GM06990 (cell line): ENCODE results near the gene HUWE1.

Experiments used
- DNase-seq: peaks from one replicate; pipeline ENCODE4 v3.0.0-alpha.2; 2011; ENCODE audit not compliant: insufficient read length; ENCODE audit errors: extremely low read depth
- H3K27me3 ChIP-seq: replicated peaks from 2 replicates; pipeline ENCODE4 v1.6.0; 2011; ENCODE audit warnings: low read length; ENCODE audit not compliant: control insufficient read depth, insufficient read depth
- H3K36me3 ChIP-seq: 2 replicates; pipeline ENCODE4 v1.5.1; 2011; ENCODE audit warnings: low read length; ENCODE audit not compliant: control insufficient read depth, insufficient read depth
- H3K4me3 ChIP-seq: replicated peaks from 2 replicates; pipeline ENCODE4 v1.5.1; 2011; ENCODE audit warnings: low read depth, mild to moderate bottlenecking, control low read depth, low read length
- TF ChIP-seq, protein P1 (sequence below): IDR thresholded peaks from 2 replicates; pipeline ENCODE4 v1.5.1; 2011; ENCODE audit warnings: low read length, control low read depth, mild to moderate bottlenecking, inconsistent platforms; ENCODE audit not compliant: insufficient read depth, poor library complexity, severe bottlenecking

Gene HUWE1

GRCh38 chrX:53695946-53696549, 9.5 kb upstream of the HUWE1 start:
- no peaks in the 10 kb centered on the region for H3K27me3 ChIP-seq
- DNase-seq, result no peak

DNA sequence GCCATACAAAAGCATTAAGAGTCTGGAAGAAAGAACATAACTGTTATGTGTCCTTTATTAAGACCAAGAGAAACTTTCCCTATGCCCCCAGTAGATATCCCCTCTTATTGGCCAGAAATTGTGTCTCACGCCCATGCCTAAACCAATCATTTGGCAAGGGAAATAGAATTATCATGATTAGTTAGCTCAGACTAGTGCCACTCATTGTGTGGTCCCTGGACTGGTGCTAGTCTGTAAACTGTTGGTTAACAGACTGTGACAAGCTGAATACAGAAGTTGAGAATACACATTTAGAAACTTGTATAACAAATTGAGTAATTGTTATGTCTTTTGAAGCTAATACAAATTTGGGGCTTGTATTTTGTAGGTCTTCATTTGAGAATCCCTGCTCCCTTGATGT, 8.1 kb upstream of the HUWE1 start:
- no peak overlapping the region for H3K4me3 ChIP-seq
- no peak for DNase-seq
- no peaks in the 10 kb centered on the region for H3K36me3 ChIP-seq
- no peaks in the 10 kb centered on the region for H3K27me3 ChIP-seq
- TF ChIP-seq, protein P1, sequence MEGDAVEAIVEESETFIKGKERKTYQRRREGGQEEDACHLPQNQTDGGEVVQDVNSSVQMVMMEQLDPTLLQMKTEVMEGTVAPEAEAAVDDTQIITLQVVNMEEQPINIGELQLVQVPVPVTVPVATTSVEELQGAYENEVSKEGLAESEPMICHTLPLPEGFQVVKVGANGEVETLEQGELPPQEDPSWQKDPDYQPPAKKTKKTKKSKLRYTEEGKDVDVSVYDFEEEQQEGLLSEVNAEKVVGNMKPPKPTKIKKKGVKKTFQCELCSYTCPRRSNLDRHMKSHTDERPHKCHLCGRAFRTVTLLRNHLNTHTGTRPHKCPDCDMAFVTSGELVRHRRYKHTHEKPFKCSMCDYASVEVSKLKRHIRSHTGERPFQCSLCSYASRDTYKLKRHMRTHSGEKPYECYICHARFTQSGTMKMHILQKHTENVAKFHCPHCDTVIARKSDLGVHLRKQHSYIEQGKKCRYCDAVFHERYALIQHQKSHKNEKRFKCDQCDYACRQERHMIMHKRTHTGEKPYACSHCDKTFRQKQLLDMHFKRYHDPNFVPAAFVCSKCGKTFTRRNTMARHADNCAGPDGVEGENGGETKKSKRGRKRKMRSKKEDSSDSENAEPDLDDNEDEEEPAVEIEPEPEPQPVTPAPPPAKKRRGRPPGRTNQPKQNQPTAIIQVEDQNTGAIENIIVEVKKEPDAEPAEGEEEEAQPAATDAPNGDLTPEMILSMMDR, result no peak

More at GRCh38 chrX:53695946-53696549, 9.5 kb upstream of the HUWE1 start:
- Histone ChIP-seq H3K4me3 (no peak overlapping the region), H3K36me3 (no peaks in the 10 kb centered on the region)
- TF ChIP-seq, protein P1, result no peak

- TF ChIP-seq, protein P1, result no peak
- H3K4me3 ChIP-seq, result no peak overlapping the region
- no peak for DNase-seq
- no peaks in the 10 kb centered on the region for H3K27me3 ChIP-seq
- H3K36me3 ChIP-seq, result no peaks in the 10 kb centered on the region
These were observed 1.8 kb upstream of the HUWE1 start for GRCh38 chrX:53688300-53688699.

DNA sequence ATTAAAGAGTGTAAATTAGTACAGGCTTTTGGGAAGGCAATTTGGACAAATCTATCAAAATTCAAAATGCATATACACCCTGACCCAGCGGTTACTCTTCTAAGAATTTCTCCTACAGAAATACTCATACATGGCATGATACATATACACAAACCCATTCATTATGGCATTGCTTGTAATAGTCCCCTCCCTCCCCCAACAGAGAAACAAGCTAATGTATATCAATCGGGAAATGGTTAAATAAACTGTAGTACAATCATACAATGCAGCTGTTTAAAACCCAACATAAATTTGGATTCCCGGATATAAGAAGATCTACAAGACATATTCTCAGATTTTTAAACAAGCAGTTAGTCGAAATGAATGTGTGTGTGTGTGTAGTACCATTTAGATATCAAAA, 808 bp downstream of the HUWE1 start:
- H3K4me3 ChIP-seq, result peak overlapping the region; percentile 79
- no peaks in the 10 kb centered on the region for H3K27me3 ChIP-seq
- TF ChIP-seq, protein P1, result no peak
- DNase-seq, result no peak
- H3K36me3 ChIP-seq, result no peaks in the 10 kb centered on the region

DNA sequence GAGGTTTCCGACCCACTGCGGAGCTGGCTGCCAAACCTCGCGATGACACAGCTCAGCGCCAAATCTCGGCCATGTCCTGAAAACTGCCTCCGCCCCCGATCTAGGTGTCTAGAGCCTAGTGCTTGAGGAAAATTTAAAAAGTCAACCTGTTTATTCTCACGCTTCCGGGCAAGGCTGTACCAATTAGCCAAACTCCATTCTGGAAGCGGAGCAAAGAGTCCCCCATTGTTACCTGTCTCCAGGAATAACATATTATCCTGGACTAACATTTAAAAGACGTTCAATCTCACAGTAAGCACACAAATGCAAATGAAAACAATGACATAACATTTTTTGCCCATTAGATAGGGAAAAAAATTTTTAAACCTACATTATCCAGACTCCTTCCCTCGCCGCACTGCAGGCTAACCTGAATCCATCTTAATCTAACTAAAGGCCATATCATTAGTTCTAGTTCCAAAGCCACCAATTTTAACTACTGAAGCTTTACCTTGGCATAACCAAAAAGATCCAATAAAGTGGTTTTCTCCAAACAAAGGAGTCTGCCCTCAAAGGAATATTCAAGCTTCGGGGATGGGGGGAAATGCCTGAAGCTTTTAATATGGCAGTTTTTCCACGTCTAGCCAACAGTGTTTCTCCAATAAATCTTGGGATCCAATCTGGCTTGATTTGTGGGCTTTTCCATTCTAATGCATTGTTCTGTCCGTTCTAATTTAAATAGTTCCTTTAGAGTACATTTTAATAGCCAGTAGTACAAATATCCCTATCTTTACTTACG, 1.9 kb downstream of the HUWE1 start:
- H3K4me3 ChIP-seq, result peak overlapping the region; percentile 79
- no peaks in the 10 kb centered on the region for H3K36me3 ChIP-seq
- DNase-seq, result no peak
- H3K27me3 ChIP-seq, result no peaks in the 10 kb centered on the region
- TF ChIP-seq, protein P1, result no peak
